ENCODE measurements around the gene GALNT17. TPM values are rescaled to one million over a fixed set of nuclear protein-coding genes. Genes with fewer than 3 reads are reported as not detected.

The GALNT17 gene
- total RNA-seq, 1 experiment from 2014 or later: not detected

DNA sequence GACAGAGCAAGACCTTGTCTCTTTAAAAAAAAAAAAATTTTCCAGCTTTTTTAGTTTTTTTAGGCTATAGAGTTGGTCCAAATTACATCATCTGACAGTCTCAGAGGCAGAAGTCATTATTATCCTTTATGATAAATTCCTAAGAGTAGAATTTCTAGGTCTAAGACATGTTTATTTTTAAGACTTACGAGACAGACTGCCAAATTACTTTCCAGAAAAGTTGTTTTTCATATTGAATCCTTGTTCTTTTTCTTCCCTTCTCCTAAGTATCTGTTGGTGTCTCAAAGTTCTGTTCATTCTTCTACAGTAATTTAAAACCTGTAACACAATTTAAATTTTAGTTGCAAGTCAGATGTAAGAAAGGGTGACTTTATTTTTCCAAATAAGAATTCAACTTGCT is 421.4 kb downstream of the GALNT17 start:
- Histone ChIP-seq H3K27me3 (ENCODE audit: control insufficient read depth, insufficient read depth, low read length) (no peaks in the 10 kb centered on the region), H3K27ac (ENCODE audit: low read length) (no peak overlapping the region), H3K4me1 (ENCODE audit: control insufficient read depth, insufficient read depth, low read length) (no peaks in the 10 kb centered on the region), H3K9me3 (ENCODE audit: control insufficient read depth, insufficient read depth, low read depth, low read length) (no peaks in the 10 kb centered on the region), H3K36me3 (ENCODE audit: control insufficient read depth, insufficient read depth, low read length) (no peaks in the 10 kb centered on the region), H3K4me3 (ENCODE audit: low read depth in 2 of 2, low read length in 2 of 2) (no peak overlapping the region)
- DNase-seq (ENCODE audit: low read depth, low spot score): no peak
- ChIA-PET CTCF (no interaction called here), POLR2A (no interaction called here)
- no peak for TF ChIP-seq TCF7L2 (IDR thresholded peaks at IDR 0.05; ENCODE audit: low read depth, low read length)
- in situ Hi-C loops (cut with HindIII; ENCODE audit: low pct_unique_long_range_greater_than_20kb, low sequenced_read_pairs): no loop called here
- no TSS peak for BruUV-seq (replicated peaks)
- ATAC-seq: no peak
- intact Hi-C loops (cut with micrococcal nuclease; ENCODE audit: unreplicated experiment): no loop called here

- ChIA-PET CTCF (no interaction called here), POLR2A (no interaction called here)
- intact Hi-C loops (cut with micrococcal nuclease; ENCODE audit: unreplicated experiment) (no loop called here), in situ Hi-C loops (cut with HindIII; ENCODE audit: low pct_unique_long_range_greater_than_20kb, low sequenced_read_pairs) (no loop called here)
- H3K27ac ChIP-seq (ENCODE audit: low read length): no peak overlapping the region
- no peaks in the 10 kb centered on the region for H3K36me3 ChIP-seq (ENCODE audit: control insufficient read depth, insufficient read depth, low read length)
- BruUV-seq (replicated peaks): no TSS peak
- no peaks in the 10 kb centered on the region for H3K4me1 ChIP-seq (ENCODE audit: control insufficient read depth, insufficient read depth, low read length)
- ATAC-seq: no peak
- TF ChIP-seq SIN3A (IDR thresholded peaks at IDR 0.05; ENCODE audit: borderline replicate concordance, insufficient read depth, low read depth, low read length) (no peak), TCF7L2 (IDR thresholded peaks at IDR 0.05; ENCODE audit: low read depth, low read length) (no peak), POLR2AphosphoS5 (IDR thresholded peaks at IDR 0.05; ENCODE audit: low read depth, low read length) (no peak), REST (IDR thresholded peaks at IDR 0.05; ENCODE audit: insufficient read depth in 1 of 2, low read depth in 2 of 2, low read length in 1 of 2) (no peak)
- TF ChIP-seq, protein P1, sequence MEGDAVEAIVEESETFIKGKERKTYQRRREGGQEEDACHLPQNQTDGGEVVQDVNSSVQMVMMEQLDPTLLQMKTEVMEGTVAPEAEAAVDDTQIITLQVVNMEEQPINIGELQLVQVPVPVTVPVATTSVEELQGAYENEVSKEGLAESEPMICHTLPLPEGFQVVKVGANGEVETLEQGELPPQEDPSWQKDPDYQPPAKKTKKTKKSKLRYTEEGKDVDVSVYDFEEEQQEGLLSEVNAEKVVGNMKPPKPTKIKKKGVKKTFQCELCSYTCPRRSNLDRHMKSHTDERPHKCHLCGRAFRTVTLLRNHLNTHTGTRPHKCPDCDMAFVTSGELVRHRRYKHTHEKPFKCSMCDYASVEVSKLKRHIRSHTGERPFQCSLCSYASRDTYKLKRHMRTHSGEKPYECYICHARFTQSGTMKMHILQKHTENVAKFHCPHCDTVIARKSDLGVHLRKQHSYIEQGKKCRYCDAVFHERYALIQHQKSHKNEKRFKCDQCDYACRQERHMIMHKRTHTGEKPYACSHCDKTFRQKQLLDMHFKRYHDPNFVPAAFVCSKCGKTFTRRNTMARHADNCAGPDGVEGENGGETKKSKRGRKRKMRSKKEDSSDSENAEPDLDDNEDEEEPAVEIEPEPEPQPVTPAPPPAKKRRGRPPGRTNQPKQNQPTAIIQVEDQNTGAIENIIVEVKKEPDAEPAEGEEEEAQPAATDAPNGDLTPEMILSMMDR (IDR thresholded peaks at IDR 0.05): no peak
- no peak overlapping the region for H3K4me3 ChIP-seq (ENCODE audit: low read depth in 2 of 2, low read length in 2 of 2)
- DNase-seq (ENCODE audit: low read depth, low spot score): no peak
- no peaks in the 10 kb centered on the region for H3K27me3 ChIP-seq (ENCODE audit: control insufficient read depth, insufficient read depth, low read length)
- no peaks in the 10 kb centered on the region for H3K9me3 ChIP-seq (ENCODE audit: control insufficient read depth, insufficient read depth, low read depth, low read length)
These were observed 423.8 kb downstream of the GALNT17 start for GRCh38 chr7:71555758-71556157.

DNA sequence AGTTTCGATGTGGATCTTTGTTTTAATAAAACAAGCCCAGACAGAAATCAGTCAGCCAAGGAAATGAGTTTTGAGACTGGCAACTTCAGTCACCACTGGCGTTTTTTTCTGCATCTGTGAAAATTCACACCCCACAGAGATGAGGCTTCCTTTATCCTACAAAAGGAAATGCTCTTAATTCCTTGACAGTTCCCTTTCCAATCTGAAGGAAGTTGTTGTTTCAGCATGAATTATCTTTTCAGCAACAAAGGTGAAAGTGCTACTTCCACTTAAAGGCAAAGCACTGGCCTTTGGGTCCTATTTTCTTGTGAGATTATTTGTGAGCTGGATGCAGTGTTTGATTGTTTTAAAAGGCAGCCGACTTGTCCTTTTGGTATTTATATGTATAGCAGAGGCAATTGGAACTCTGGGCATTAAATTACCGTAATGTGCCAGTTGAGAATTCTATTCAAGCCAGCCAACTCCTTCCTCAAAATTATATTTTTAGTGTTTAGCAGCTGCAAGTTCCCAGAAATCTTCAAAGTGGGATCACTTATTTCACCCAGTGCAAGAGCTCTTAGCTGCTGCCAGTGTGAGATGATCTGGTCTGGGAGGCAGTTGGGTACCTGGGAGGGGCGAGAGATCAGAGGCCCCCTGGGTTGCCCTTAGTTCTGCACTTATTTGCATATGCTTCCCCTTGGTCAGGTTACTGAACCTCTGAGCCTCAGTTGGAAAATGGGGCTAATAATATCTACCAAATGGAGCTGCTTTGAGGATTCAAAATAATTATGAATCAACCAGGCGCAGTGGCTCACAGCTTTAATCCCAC is 427.1 kb downstream of the GALNT17 start:
- TF ChIP-seq POLR2AphosphoS5 (IDR thresholded peaks at IDR 0.05; ENCODE audit: low read depth, low read length) (no peak), REST (IDR thresholded peaks at IDR 0.05; ENCODE audit: insufficient read depth in 1 of 2, low read depth in 2 of 2, low read length in 1 of 2) (no peak), TCF7L2 (IDR thresholded peaks at IDR 0.05; ENCODE audit: low read depth, low read length) (no peak), SIN3A (IDR thresholded peaks at IDR 0.05; ENCODE audit: borderline replicate concordance, insufficient read depth, low read depth, low read length) (no peak)
- TF ChIP-seq, protein P1 (IDR thresholded peaks at IDR 0.05): no peak
- intact Hi-C loops (cut with micrococcal nuclease; ENCODE audit: unreplicated experiment): no loop called here
- CTCF ChIA-PET: no interaction called here
- no peak for DNase-seq (ENCODE audit: low read depth, low spot score)
- in situ Hi-C loops (cut with HindIII; ENCODE audit: low pct_unique_long_range_greater_than_20kb, low sequenced_read_pairs): no loop called here
- Histone ChIP-seq H3K4me3 (ENCODE audit: low read depth in 2 of 2, low read length in 2 of 2) (no peak overlapping the region), H3K27me3 (ENCODE audit: control insufficient read depth, insufficient read depth, low read length) (no peaks in the 10 kb centered on the region), H3K27ac (ENCODE audit: low read length) (no peak overlapping the region), H3K4me1 (ENCODE audit: control insufficient read depth, insufficient read depth, low read length) (no peaks in the 10 kb centered on the region), H3K36me3 (ENCODE audit: control insufficient read depth, insufficient read depth, low read length) (no peaks in the 10 kb centered on the region), H3K9me3 (ENCODE audit: control insufficient read depth, insufficient read depth, low read depth, low read length) (no peaks in the 10 kb centered on the region)
- no peak for ATAC-seq
- BruUV-seq (replicated peaks): no TSS peak
- POLR2A ChIA-PET: no interaction called here
